HG03432 (cell line): ENCODE measurements around the gene CT83.

Experiments used
- ATAC-seq: cut with Tn5 transposase; IDR thresholded peaks from one replicate; pipeline ENCODE4 v1.9.1; 2021; ENCODE audit warnings: mild to moderate bottlenecking, moderate library complexity; ENCODE audit not compliant: unreplicated experiment

Gene CT83, protein sequence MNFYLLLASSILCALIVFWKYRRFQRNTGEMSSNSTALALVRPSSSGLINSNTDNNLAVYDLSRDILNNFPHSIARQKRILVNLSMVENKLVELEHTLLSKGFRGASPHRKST

DNA sequence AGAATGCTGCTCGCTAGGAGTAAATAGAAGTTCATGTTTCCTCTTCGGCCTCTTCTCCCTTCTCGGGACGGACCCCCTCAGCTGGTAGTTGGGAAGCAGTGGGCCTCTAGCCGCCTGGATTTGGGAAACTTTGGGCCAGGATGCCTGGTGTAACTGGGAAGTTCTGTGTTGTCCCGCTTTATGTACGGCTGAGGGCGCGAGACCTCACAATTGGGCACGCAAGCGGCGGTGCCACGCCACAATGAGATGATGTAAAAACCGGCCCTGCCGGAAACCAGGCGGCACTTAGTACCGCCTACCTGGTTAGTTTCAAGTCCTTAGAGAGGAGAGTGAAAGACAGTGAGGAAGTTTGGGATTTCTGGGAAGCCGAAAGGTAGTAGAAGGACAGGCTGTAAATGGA lies at the start of gene CT83:
Gene CT83, minus strand, starts transcription at position 155 of the 400 bp plus-strand sequence. Its CDS starts 120 bp downstream, at position 35.
- no peak for ATAC-seq

GRCh38 chrX:116499780-116500179 lies 37.0 kb upstream of the CT83 start:
- ATAC-seq = no peak

GRCh38 chrX:116493271-116493670 lies 30.5 kb upstream of the CT83 start:
- no peak for ATAC-seq

DNA sequence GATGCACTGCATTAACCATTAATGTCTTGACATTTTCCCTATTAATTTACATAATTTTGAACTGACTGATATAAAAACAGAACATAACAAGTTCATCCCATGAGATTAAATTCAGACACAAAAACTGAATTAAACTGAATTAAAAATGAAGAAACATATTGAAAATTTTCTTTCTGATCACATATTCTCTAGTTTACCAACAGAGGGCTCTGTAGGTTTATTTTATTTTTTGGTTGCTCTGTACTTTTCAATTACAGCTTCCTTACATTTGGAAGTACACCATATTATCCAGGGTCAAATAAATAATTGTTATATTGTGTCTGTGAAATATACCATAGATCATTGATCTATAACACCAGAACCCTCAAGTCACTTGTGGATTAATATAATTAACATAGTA lies 27.3 kb upstream of the CT83 start:
- no peak for ATAC-seq

DNA sequence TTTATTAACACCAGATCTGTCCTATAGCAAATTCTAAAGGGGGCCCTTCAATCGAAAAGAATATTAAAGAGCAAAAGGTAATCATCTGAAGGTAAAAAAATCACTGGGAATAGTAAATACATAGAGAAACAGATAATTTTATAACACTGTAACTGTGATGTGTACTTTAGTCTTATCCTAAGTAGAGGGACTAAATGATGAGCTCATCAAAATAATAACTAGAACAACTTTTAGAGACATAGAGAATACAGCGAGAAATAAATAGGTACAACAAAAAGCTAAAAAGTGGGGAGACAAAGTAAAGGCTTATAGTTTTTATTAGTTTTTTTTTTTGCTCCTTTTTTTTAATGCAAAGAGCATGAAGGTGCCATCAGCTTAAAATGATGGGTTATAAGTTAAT lies 17.3 kb upstream of the CT83 start:
- no peak for ATAC-seq

DNA sequence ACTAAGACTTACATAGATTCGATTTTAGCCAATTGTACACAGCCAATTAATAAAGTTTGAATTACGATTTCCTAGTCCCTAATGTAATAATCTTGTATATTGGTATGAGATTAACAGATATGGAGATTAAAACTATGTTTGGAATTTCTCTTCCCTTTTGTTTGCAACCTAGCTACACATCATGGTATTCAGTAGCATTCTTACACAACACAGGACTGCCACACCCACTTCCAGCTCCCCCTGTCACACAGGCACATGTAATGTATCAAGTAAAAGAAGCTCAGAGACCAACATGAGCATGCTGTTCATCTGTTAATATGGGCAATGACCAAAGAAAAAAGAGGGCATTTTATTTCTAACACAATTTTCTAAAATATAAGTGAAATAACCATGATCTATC lies 13.6 kb downstream of the CT83 start:
- ATAC-seq = no peak

- no peak for ATAC-seq
Observed at GRCh38 chrX:116436358-116436816, 26.4 kb downstream of the CT83 start, which contains the start of gene SLC6A14. SLC6A14 (plus strand) TSS chrX:116436606; CDS start chrX:116436710, 104 bp downstream.

DNA sequence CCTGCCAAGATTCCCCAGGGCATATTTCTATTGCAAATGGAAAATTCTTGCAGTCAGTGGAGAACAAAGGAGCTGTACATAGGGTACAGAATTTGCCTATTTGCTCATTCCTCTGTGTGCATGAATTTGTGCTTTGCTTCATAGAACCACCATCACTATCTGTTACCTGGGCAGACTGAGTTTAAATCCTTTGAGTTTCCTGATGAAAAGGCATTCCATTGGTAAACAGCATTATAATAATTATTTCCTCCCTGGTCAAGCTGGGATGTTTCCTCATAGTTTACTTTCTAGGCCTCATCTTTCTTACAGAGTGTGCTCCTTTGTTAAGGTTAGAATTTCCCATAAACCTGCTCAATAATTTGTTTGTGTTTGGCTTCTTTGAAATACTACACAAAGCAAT lies 27.2 kb downstream of the CT83 start:
- ATAC-seq = no peak

- no peak for ATAC-seq
Observed at GRCh38 chrX:116427978-116428377, 34.8 kb downstream of the CT83 start.

DNA sequence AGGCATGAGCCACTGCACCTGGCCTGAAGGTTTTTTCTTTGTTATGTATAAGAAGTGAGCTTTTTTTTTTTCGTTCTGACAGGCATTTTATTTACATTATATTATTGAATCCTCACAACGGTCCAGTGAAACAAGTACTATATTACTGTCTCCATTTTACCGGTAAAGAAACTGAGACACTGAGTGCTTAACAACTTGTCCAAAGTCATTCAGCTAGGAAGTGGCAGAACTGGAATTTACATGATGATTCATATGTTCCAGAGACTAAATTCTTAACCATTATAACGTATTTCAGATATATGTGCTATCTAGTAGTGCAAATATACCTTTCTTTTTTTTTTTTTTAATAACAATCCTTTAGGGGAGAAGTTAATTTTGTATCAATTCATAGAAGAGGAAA lies 44.8 kb downstream of the CT83 start:
- ATAC-seq = no peak

DNA sequence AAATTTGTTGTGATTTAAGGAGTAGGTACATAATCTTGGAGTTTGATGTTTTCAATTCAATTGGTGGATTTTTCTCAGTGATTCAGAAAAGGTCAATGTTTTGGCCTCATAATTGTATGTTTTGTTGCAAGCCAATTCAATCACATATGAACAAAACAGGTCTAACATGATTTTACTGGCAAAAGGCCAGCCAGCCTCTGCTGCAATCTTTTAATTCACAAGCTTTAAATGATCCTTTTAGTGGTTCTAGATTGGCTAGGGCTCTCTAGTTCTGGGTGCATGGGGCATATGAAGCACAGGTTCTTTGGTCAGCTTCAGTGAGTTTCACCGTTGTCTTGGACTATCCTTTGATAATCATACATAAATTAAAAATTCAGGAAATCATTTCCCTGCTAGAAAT lies 45.6 kb downstream of the CT83 start:
- ATAC-seq = no peak

DNA sequence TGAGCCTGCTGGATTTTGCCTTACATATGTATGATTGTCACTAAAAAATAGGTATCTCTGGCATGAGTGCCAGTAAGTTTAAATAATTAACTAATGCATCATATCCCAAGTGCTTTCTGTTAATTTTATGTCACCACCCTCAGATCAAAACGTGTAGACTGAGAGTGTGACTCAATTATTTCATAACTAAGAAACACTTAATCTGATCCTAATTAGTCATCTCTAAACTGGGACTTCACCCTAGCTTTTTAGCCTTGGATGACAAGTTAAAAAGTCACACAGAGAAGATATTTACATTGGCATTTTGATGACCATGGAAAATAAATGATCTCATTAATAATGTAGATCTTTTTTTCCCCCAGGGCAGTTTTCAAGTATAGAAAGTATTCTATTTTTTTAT lies 49.5 kb downstream of the CT83 start:
- no peak for ATAC-seq
